IgD-negative memory B cell (primary cell): ENCODE data around the gene EIF3I. TPM values are rescaled to one million over a fixed set of nuclear protein-coding genes. Genes with fewer than 3 reads are reported as not detected.
A peak's percentile ranks its signal among the peaks of the same experiment; 100 is the strongest.

Experiments
- H3K27ac Mint-ChIP-seq, 3 donors: one replicate each; pipeline ENCODE4 v1.8.0; 2020 to 2022; ENCODE audit warnings: mild to moderate bottlenecking in 3 of 3, mixed read lengths in 3 of 3, moderate library complexity in 1 of 3
- H3K27me3 Mint-ChIP-seq: one replicate; pipeline ENCODE4 v1.8.0; 2021; ENCODE audit warnings: mixed read lengths
- H3K36me3 Mint-ChIP-seq: one replicate; pipeline ENCODE4 v1.8.0; 2020; ENCODE audit warnings: mild to moderate bottlenecking, mixed read lengths
- H3K4me1 Mint-ChIP-seq, 3 donors: one replicate each; pipeline ENCODE4 v1.8.0; 2020 to 2022; ENCODE audit warnings: mixed read lengths in 3 of 3, mild to moderate bottlenecking in 1 of 3
- H3K4me3 Mint-ChIP-seq, 4 donors: one replicate each; pipeline ENCODE4 v1.8.0; 2020 to 2022; ENCODE audit warnings: mild to moderate bottlenecking in 4 of 4, mixed read lengths in 4 of 4, moderate library complexity in 3 of 4
- H3K9me3 Mint-ChIP-seq, 3 donors: one replicate each; pipeline ENCODE4 v1.8.0; 2020 to 2021; ENCODE audit warnings: mixed read lengths in 3 of 3, mild to moderate bottlenecking in 1 of 3
- polyA plus RNA-seq: library from polyadenylated mRNA; unstranded; fragments of 300-500 nt; fragmentation: Illumina TruSeq; gene quantifications from one replicate; pipeline ENCODE4 v1.2.3, GENCODE V29; 2021

Gene EIF3I
- polyA plus RNA-seq, 1 donor from 2014 or later = 154 TPM

GRCh38 chr1:32234792-32235191, 12.6 kb downstream of the EIF3I start:
- H3K9me3 Mint-ChIP-seq = no peaks in the 10 kb centered on the region
- H3K4me3 Mint-ChIP-seq = no peak overlapping the region
- peaks cover 5% of the 10 kb centered on the region for H3K36me3 Mint-ChIP-seq
- H3K27me3 Mint-ChIP-seq = no peaks in the 10 kb centered on the region
- peaks cover 4 to 8% (median 4%) of the 10 kb centered on the region in 3 donors for H3K4me1 Mint-ChIP-seq
- H3K27ac Mint-ChIP-seq = no peak overlapping the region

- Mint-ChIP-seq H3K27ac (peak overlapping the region in 1 of 3 donors; percentile 81), H3K4me1 (peaks cover 10 to 16% (median 15%) of the 10 kb centered on the region in 3 donors), H3K36me3 (no peaks in the 10 kb centered on the region), H3K27me3 (no peaks in the 10 kb centered on the region), H3K4me3 (peak overlapping the region; percentile 81 to 96 (median 92)), H3K9me3 (no peaks in the 10 kb centered on the region)
Observed at GRCh38 chr1:32239337-32239736, 17.1 kb downstream of the EIF3I start.

GRCh38 chr1:32239790-32240139, 17.6 kb downstream of the EIF3I start:
- Mint-ChIP-seq H3K27me3 (no peaks in the 10 kb centered on the region), H3K4me1 (peaks cover 10 to 16% (median 15%) of the 10 kb centered on the region in 3 donors), H3K36me3 (no peaks in the 10 kb centered on the region), H3K27ac (peak overlapping the region in 1 of 3 donors; percentile 81), H3K9me3 (no peaks in the 10 kb centered on the region), H3K4me3 (peak overlapping the region; percentile 89 to 96 (median 94))

GRCh38 chr1:32240140-32240951, 18.1 kb downstream of the EIF3I start:
- peaks cover 10 to 16% (median 15%) of the 10 kb centered on the region in 3 donors for H3K4me1 Mint-ChIP-seq
- no peaks in the 10 kb centered on the region for H3K9me3 Mint-ChIP-seq
- H3K36me3 Mint-ChIP-seq = no peaks in the 10 kb centered on the region
- peak overlapping the region; percentile 51 to 81 (median 71) for H3K27ac Mint-ChIP-seq
- H3K27me3 Mint-ChIP-seq = no peaks in the 10 kb centered on the region
- H3K4me3 Mint-ChIP-seq = peak overlapping the region; percentile 89 to 96 (median 94)

- H3K27ac Mint-ChIP-seq = peak overlapping the region; percentile 51 to 81 (median 71)
- H3K9me3 Mint-ChIP-seq = no peaks in the 10 kb centered on the region
- no peaks in the 10 kb centered on the region for H3K27me3 Mint-ChIP-seq
- peaks cover 10 to 17% (median 16%) of the 10 kb centered on the region in 3 donors for H3K4me1 Mint-ChIP-seq
- H3K4me3 Mint-ChIP-seq = peak overlapping the region; percentile 89 to 96 (median 94)
- H3K36me3 Mint-ChIP-seq = no peaks in the 10 kb centered on the region
Observed at GRCh38 chr1:32241001-32241763, 19.0 kb downstream of the EIF3I start.

GRCh38 chr1:32242341-32242851, 20.2 kb downstream of the EIF3I start:
- H3K27ac Mint-ChIP-seq = peak overlapping the region; percentile 61 to 71 (median 71)
- no peaks in the 10 kb centered on the region for H3K27me3 Mint-ChIP-seq
- H3K36me3 Mint-ChIP-seq = no peaks in the 10 kb centered on the region
- H3K9me3 Mint-ChIP-seq = no peaks in the 10 kb centered on the region
- H3K4me1 Mint-ChIP-seq = peaks cover 19 to 28% (median 28%) of the 10 kb centered on the region in 3 donors
- peak overlapping the region in 3 of 4 donors; percentile 57 to 96 (median 95) for H3K4me3 Mint-ChIP-seq

GRCh38 chr1:32246888-32247273, 24.7 kb downstream of the EIF3I start, which contains the start of gene FAM167B:
Gene FAM167B, plus strand, starts transcription at chr1:32247222. Its CDS starts 200 bp downstream, at chr1:32247422.
- Mint-ChIP-seq H3K9me3 (no peaks in the 10 kb centered on the region), H3K4me3 (peak within 1 kb of the TSS; percentile 25 to 86 (median 62)), H3K36me3 (no peaks in the 10 kb centered on the region), H3K4me1 (peaks cover 38 to 52% (median 51%) of the 10 kb centered on the region in 3 donors), H3K27me3 (peaks cover 2% of the 10 kb centered on the region), H3K27ac (peak within 1 kb of the TSS; percentile 91 to 97 (median 95))

GRCh38 chr1:32247452-32247851, 25.2 kb downstream of the EIF3I start:
- H3K27me3 Mint-ChIP-seq = peaks cover 2% of the 10 kb centered on the region
- H3K4me1 Mint-ChIP-seq = peaks cover 42 to 53% (median 51%) of the 10 kb centered on the region in 3 donors
- no peaks in the 10 kb centered on the region for H3K36me3 Mint-ChIP-seq
- peak overlapping the region in 2 of 4 donors; percentile 18 to 84 for H3K4me3 Mint-ChIP-seq
- H3K27ac Mint-ChIP-seq = peak overlapping the region; percentile 91 to 97 (median 95)
- H3K9me3 Mint-ChIP-seq = no peaks in the 10 kb centered on the region

GRCh38 chr1:32247983-32248889, 26.0 kb downstream of the EIF3I start:
- peaks cover 48 to 57% (median 56%) of the 10 kb centered on the region in 3 donors for H3K4me1 Mint-ChIP-seq
- no peaks in the 10 kb centered on the region for H3K9me3 Mint-ChIP-seq
- peaks cover 2% of the 10 kb centered on the region for H3K27me3 Mint-ChIP-seq
- H3K4me3 Mint-ChIP-seq = peak overlapping the region; percentile 41 to 86 (median 84)
- peak overlapping the region; percentile 91 to 97 (median 95) for H3K27ac Mint-ChIP-seq
- H3K36me3 Mint-ChIP-seq = no peaks in the 10 kb centered on the region

GRCh38 chr1:32249831-32250525, 27.8 kb downstream of the EIF3I start:
- Mint-ChIP-seq H3K36me3 (no peaks in the 10 kb centered on the region), H3K4me3 (peak overlapping the region; percentile 68 to 90 (median 76)), H3K27ac (peak overlapping the region; percentile 96 to 99 (median 99)), H3K9me3 (no peaks in the 10 kb centered on the region), H3K27me3 (peaks cover 2% of the 10 kb centered on the region), H3K4me1 (peaks cover 53 to 69% (median 64%) of the 10 kb centered on the region in 3 donors)

GRCh38 chr1:32250893-32251716, 28.9 kb downstream of the EIF3I start, which contains the start of gene LCK:
Gene LCK, plus strand, starts transcription at chr1:32251265. Its CDS starts 23,065 bp downstream, at chr1:32274330.
- peaks cover 62 to 76% (median 70%) of the 10 kb centered on the region in 3 donors for H3K4me1 Mint-ChIP-seq
- peaks cover 2% of the 10 kb centered on the region for H3K27me3 Mint-ChIP-seq
- H3K27ac Mint-ChIP-seq = peak within 1 kb of the TSS; percentile 96 to 99 (median 99)
- H3K4me3 Mint-ChIP-seq = peak within 1 kb of the TSS; percentile 74 to 95 (median 79)
- H3K9me3 Mint-ChIP-seq = no peaks in the 10 kb centered on the region
- no peaks in the 10 kb centered on the region for H3K36me3 Mint-ChIP-seq

- Mint-ChIP-seq H3K4me1 (peaks cover 47 to 56% (median 52%) of the 10 kb centered on the region in 3 donors), H3K4me3 (peak overlapping the region; percentile 41 to 78 (median 62)), H3K27ac (peak overlapping the region; percentile 90 to 96 (median 91)), H3K36me3 (no peaks in the 10 kb centered on the region), H3K27me3 (peaks cover 2% of the 10 kb centered on the region), H3K9me3 (no peaks in the 10 kb centered on the region)
Observed at GRCh38 chr1:32255072-32256071, 33.2 kb downstream of the EIF3I start.
